GM12878 (cell line): Measurements from ENCODE around the gene LRRC15.

Experiments
- EGR1 ChIP-seq, 2 experiments: IDR thresholded peaks; 1 replicate in 1 of 2; 2 replicates in 1 of 2; pipeline ENCODE4 v1.6.1; 2011 to 2012; ENCODE audit warnings: low read depth in 2 of 2, low read length in 2 of 2, borderline replicate concordance in 1 of 2, mild to moderate bottlenecking in 1 of 2, moderate library complexity in 1 of 2
- EZH2 ChIP-seq: IDR thresholded peaks from 2 replicates; pipeline ENCODE4 v1.6.1; 2012; ENCODE audit warnings: low read depth, mild to moderate bottlenecking, control low read depth, inconsistent platforms, low read length, borderline replicate concordance; ENCODE audit not compliant: control insufficient read depth
- HDAC2 ChIP-seq: fragments of 200-600 bp; sonication (generic); IDR thresholded peaks from 2 replicates; pipeline ENCODE4 v1.6.1; 2017
- NFYB ChIP-seq: IDR thresholded peaks from 2 replicates; pipeline ENCODE4 v1.6.1; 2011; ENCODE audit warnings: low read depth, mild to moderate bottlenecking, low read length, improper control_type of control experiment, moderate library complexity; ENCODE audit not compliant: insufficient read depth
- POLR2A ChIP-seq: IDR thresholded peaks from 2 replicates; pipeline ENCODE4 v1.6.1; 2011; ENCODE audit warnings: low read depth, mild to moderate bottlenecking, low read length
- POLR2AphosphoS2 ChIP-seq: IDR thresholded peaks from 2 replicates; pipeline ENCODE4 v1.6.1; 2011; ENCODE audit warnings: low read depth, mild to moderate bottlenecking, low read length, improper control_type of control experiment, moderate library complexity
- TF ChIP-seq, protein P1 (sequence below): IDR thresholded peaks from 2 replicates; pipeline ENCODE4 v1.6.1; 2011; ENCODE audit warnings: low read depth, mild to moderate bottlenecking, low read length, moderate library complexity, borderline replicate concordance; ENCODE audit errors: extremely low read depth

DNA sequence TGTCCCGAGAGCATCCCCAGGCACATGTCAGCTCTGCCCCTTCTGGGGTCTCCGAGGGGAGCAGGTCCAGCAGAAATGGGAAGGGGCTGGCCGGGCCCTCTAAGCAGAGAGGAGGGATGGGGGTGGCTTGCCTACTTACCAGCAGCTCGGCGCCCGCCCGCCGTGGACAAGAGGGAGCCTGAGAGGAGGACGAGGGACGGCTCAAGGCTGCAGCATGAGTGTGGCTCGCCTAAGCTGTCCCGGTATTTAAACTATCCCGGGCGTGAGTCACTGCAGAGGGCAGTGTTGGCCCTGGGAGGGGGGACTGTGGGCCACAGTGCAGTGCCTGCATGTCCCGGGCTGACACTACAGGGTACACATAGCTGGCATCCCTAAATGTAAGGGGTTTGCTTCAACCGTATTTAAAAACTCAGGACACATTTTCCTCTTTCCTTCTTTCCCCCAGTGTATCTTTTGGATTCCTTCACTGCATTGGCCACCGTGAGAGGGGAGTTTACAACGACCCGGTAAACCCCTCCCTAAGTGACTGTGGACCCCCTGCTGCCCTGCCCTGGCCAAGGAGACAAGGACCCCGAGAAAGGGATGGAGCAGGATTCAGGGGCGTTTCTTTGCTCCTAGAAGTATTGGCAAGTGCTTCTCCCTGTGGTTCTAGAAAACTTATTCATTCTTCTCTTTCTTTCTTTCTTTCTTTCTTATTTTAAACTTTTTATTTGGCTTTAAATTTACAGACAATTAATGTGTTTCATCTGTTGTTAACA lies at the start of gene LRRC15:
- no peak for TF ChIP-seq POLR2A
- TF ChIP-seq EGR1 (IDR thresholded peaks at IDR 0.05; ENCODE audit: borderline replicate concordance in 1 of 2, low read depth in 2 of 2, low read length in 2 of 2), result no peak
- TF ChIP-seq POLR2AphosphoS2, result no peak
- TF ChIP-seq, protein P1, sequence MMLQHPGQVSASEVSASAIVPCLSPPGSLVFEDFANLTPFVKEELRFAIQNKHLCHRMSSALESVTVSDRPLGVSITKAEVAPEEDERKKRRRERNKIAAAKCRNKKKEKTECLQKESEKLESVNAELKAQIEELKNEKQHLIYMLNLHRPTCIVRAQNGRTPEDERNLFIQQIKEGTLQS, result no peak
- TF ChIP-seq NFYB, result no peak
- TF ChIP-seq HDAC2, result no peak
- TF ChIP-seq EZH2, result no peak
